Activated CD8-positive, alpha-beta T cell treated with anti-CD3 and anti-CD28 coated beads for 36 hours (primary cell): ENCODE results near the gene PRSS33. TPM values are rescaled to one million over a fixed set of nuclear protein-coding genes. Genes with fewer than 3 reads are reported as not detected.

Experiments
- ATAC-seq: fragments of 200-7000 bp; cut with Tn5 transposase; one replicate; pipeline ENCODE4 v1.10.0; 2021; ENCODE audit warnings: mild to moderate bottlenecking, moderate library complexity
- CTCF ChIA-PET: fragments of 350-600 bp; sonication (Branson Sonifier 250); formaldehyde crosslinking; loops from one replicate; lab custom pipeline; 2021; ENCODE audit warnings: antibody characterized with exemption; lab: Charles Lee
- POLR2A ChIA-PET: fragments of 350-600 bp; sonication (Branson Sonifier 250); formaldehyde crosslinking; loops from one replicate; lab custom pipeline; 2021; ENCODE audit warnings: antibody characterized with exemption; lab: Charles Lee
- DNase-seq: peaks from one replicate; pipeline ENCODE4 v3.0.0-alpha.2; 2020
- H3K27ac Mint-ChIP-seq: one replicate; pipeline ENCODE4 v1.8.0; 2021; ENCODE audit warnings: mild to moderate bottlenecking, mixed read lengths
- H3K27me3 Mint-ChIP-seq: one replicate; pipeline ENCODE4 v1.8.0; 2021; ENCODE audit warnings: mixed read lengths
- H3K36me3 Mint-ChIP-seq: one replicate; pipeline ENCODE4 v1.8.0; 2021; ENCODE audit warnings: low read depth, mixed read lengths
- H3K4me1 Mint-ChIP-seq: one replicate; pipeline ENCODE4 v1.8.0; 2021; ENCODE audit warnings: low read depth, mixed read lengths
- H3K4me3 Mint-ChIP-seq: one replicate; pipeline ENCODE4 v1.8.0; 2021; ENCODE audit warnings: mild to moderate bottlenecking, moderate library complexity, mixed read lengths
- H3K9me3 Mint-ChIP-seq: one replicate; pipeline ENCODE4 v1.8.0; 2021; ENCODE audit warnings: mixed read lengths
- intact Hi-C: fragments of 100-400 bp; cut with micrococcal nuclease; formaldehyde crosslinking; loops from one replicate; pipeline ENCODE4 v1.10.0; 2022
- total RNA-seq, 2 experiments: library from RNA; stranded (reverse); gene quantifications; one replicate each; pipeline ENCODE4 v1.2.3, GENCODE V29; 2021
- TF ChIP-seq, protein P1 (sequence below): fragments of 200-600 bp; IDR thresholded peaks from one replicate; pipeline ENCODE4 v1.8.0; 2022; ENCODE audit warnings: antibody characterized with exemption, mild to moderate bottlenecking

PRSS33 gene
- total RNA-seq, 2 experiments from 2014 or later, result 0.29 TPM; not detected in 1

DNA sequence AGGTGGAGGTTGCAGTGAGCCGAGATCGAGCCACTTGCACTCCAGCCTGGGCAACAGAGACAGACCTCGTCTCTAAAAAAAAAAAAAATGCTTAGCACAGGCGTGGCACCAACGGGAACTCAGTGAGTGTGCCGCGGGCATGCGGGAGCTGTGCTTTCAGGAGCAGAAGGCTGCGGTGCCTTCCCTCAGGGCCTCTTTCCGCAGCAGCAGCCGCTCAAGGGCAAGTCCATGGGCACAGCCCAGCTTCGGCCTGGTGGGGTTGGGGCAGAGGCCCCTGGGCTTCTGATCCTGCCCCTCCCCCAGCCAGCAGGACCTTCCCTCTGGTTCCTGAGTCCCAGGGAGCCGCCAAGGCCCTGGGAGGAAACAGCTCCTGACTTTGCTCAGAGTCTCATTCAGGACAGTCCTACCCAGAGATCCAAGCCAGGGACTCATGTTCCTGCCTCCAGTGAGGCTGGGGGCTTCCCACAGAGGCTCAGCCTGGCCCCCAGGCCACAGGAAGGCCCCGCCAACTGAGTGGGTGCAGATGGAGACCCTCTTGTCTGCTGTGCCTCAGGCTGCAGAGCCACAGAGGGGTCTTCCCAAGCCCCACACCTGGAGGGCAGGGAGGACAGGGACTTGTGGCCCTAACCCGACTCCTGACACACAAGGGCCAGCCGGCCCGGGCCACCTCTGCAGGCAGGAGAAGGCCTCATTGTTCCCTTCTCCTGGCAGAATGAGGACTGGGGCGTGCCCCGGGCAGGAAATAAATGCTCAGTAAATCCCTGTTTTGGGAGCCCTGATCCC, 39.4 kb upstream of the PRSS33 start:
- H3K27ac Mint-ChIP-seq, result no peak overlapping the region
- H3K4me1 Mint-ChIP-seq, result no peaks in the 10 kb centered on the region
- H3K9me3 Mint-ChIP-seq, result no peaks in the 10 kb centered on the region
- intact Hi-C loops, result no loop called here
- DNase-seq (no peak), ATAC-seq (no peak)
- no peaks in the 10 kb centered on the region for H3K36me3 Mint-ChIP-seq
- TF ChIP-seq, protein P1, sequence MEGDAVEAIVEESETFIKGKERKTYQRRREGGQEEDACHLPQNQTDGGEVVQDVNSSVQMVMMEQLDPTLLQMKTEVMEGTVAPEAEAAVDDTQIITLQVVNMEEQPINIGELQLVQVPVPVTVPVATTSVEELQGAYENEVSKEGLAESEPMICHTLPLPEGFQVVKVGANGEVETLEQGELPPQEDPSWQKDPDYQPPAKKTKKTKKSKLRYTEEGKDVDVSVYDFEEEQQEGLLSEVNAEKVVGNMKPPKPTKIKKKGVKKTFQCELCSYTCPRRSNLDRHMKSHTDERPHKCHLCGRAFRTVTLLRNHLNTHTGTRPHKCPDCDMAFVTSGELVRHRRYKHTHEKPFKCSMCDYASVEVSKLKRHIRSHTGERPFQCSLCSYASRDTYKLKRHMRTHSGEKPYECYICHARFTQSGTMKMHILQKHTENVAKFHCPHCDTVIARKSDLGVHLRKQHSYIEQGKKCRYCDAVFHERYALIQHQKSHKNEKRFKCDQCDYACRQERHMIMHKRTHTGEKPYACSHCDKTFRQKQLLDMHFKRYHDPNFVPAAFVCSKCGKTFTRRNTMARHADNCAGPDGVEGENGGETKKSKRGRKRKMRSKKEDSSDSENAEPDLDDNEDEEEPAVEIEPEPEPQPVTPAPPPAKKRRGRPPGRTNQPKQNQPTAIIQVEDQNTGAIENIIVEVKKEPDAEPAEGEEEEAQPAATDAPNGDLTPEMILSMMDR, result no peak
- H3K4me3 Mint-ChIP-seq, result no peak overlapping the region
- ChIA-PET POLR2A (no interaction called here), CTCF (interaction anchor here (1.1 kb wide), 1 partner anchor 12 kb away, joined by 3 read pairs; no protein-coding TSS in a partner anchor)
- H3K27me3 Mint-ChIP-seq, result peaks cover 4% of the 10 kb centered on the region

DNA sequence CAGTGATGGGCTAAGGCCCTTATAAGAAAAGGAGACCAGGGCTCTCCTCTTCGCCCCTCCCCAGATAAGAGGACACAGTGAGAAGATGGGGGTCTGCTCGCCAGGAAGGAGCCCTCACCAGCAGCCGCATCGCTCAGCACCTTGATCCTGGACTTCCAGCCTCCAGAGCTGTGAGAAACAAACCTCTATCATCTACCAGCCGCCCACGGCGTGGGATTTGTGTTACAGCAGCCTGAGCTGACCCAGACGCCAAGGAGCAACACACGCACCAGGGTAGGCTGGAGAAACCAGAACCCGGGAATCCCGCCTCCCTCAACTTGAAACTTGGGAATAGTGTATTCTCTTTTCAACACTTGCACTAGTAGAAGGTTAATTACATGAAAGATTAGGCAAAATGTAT, 38.5 kb upstream of the PRSS33 start:
- Mint-ChIP-seq H3K4me1 (no peaks in the 10 kb centered on the region), H3K27ac (no peak overlapping the region), H3K9me3 (no peaks in the 10 kb centered on the region), H3K36me3 (no peaks in the 10 kb centered on the region), H3K27me3 (peaks cover 2% of the 10 kb centered on the region), H3K4me3 (no peak overlapping the region)
- DNase-seq (no peak), ATAC-seq (no peak)
- CTCF ChIA-PET, result interaction anchor here (1.1 kb wide), 1 partner anchor 13 kb away, joined by 3 read pairs; no protein-coding TSS in a partner anchor
- intact Hi-C loops, result no loop called here
- TF ChIP-seq, protein P1, result no peak
- POLR2A ChIA-PET, result no interaction called here

DNA sequence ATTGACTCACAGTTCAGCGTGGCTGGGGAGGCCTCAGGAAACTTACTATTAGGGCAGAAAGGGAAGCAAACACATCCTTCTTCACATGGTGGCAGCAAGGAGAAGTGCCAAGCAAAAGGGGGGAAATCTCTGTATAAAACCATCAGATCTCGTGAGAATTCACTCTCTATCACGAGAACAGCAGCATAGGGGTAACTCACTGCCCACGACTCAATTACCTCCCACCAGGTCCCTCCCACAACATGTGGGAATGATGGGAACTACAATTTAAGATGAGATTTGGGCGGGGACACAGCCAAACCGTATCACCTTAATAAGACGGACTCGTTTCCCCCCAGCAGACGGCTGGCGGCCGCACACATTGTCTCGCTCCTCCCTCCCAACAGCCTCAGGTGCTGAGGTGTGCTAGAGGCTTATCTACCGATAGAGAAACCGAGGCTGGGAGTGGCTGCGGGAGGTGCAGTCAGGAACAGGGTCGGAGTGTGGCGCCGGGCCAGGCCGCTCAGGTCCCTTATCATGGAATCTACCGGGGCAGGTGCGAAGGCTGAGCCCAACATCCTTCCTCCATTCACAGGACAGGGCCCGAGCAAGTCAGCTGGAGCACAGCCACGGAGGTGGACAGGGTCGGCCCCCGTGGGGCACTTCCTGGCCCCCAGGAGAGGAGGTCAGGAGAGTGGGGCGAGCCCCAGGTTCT, 37.8 kb upstream of the PRSS33 start:
- ChIA-PET POLR2A (no interaction called here), CTCF (no interaction called here)
- Mint-ChIP-seq H3K9me3 (no peaks in the 10 kb centered on the region), H3K27me3 (no peaks in the 10 kb centered on the region), H3K36me3 (no peaks in the 10 kb centered on the region), H3K4me1 (no peaks in the 10 kb centered on the region), H3K4me3 (no peak overlapping the region), H3K27ac (no peak overlapping the region)
- TF ChIP-seq, protein P1, result no peak
- DNase-seq (no peak), ATAC-seq (no peak)
- intact Hi-C loops, result no loop called here

DNA sequence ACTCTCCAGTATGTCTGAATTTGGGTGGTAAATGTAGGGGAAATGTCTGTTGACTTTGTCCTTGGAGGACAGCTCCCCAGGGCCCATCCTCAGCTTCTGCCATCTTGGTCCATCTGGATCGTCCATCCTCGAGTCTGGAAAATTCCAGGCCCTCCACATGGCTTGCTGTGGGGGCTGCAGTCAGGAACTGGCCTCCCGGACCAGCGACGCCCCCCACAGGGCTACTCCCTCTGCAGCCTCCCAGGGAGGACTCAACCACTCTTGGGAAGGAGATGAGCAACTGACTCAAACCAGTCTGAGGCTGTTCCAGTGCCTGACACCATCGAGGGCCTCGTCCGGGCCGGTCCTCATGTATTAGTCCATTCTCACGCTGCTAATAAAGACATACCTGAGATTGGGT, 37.3 kb upstream of the PRSS33 start:
- DNase-seq (no peak), ATAC-seq (no peak)
- no peaks in the 10 kb centered on the region for H3K27me3 Mint-ChIP-seq
- no peaks in the 10 kb centered on the region for H3K9me3 Mint-ChIP-seq
- no peak overlapping the region for H3K27ac Mint-ChIP-seq
- TF ChIP-seq, protein P1, result no peak
- POLR2A ChIA-PET, result no interaction called here
- intact Hi-C loops, result no loop called here
- no peaks in the 10 kb centered on the region for H3K4me1 Mint-ChIP-seq
- no peaks in the 10 kb centered on the region for H3K36me3 Mint-ChIP-seq
- CTCF ChIA-PET, result no interaction called here
- no peak overlapping the region for H3K4me3 Mint-ChIP-seq

DNA sequence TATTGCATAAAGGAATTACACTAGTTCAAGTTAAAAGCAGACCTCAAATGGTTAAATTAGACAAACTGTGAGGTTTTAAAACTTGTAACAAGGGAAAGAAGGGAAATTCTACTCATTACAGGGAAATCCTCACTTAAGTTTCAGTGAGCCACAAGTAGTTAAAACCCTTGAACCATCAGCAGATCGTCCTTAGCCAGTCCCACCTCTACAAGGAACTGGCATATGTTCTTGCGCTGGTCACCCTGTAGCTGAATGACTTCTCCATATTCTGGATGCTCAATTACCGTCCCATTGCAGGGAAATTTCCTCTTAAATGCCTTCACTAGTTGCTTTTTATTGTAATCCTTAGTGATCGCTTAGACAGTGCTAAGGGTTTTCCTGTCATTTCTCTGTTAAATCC, 35.1 kb upstream of the PRSS33 start:
- intact Hi-C loops, result no loop called here
- Mint-ChIP-seq H3K36me3 (no peaks in the 10 kb centered on the region), H3K4me1 (no peaks in the 10 kb centered on the region), H3K4me3 (no peak overlapping the region), H3K27me3 (no peaks in the 10 kb centered on the region), H3K27ac (no peak overlapping the region), H3K9me3 (no peaks in the 10 kb centered on the region)
- ChIA-PET CTCF (interaction anchor here (1.9 kb wide), 1 partner anchor 16 kb away, joined by 6 read pairs; no protein-coding TSS in a partner anchor), POLR2A (no interaction called here)
- DNase-seq (no peak), ATAC-seq (no peak)
- TF ChIP-seq, protein P1, result no peak
